Thyroid gland (tissue), 4 donors: ENCODE data around the gene NOTCH3.

Experiments used
- CTCF ChIP-seq, 6 experiments: fragments of 200-600 bp in 3 of 6; fragments of 450-650 bp in 3 of 6; sonication (generic) in 3 of 6; IDR thresholded peaks; one replicate each; pipeline ENCODE4 v1.5.1; 2016 to 2019; ENCODE audit warnings: antibody characterized with exemption in 6 of 6, mild to moderate bottlenecking in 2 of 6, inconsistent platforms in 1 of 6, moderate library complexity in 1 of 6
- POLR2A ChIP-seq, 2 donors: fragments of 450-650 bp; IDR thresholded peaks; one replicate each; pipeline ENCODE4 v1.6.1; 2017; ENCODE audit warnings: antibody characterized with exemption in 2 of 2, mild to moderate bottlenecking in 2 of 2, moderate library complexity in 1 of 2

- TF ChIP-seq CTCF (IDR thresholded peaks at IDR 0.05) (no peak), POLR2A (IDR thresholded peaks at IDR 0.05) (no peak)
Measured at GRCh38 chr19:15170345-15170744, 30.4 kb downstream of the NOTCH3 start.
